Right lobe of liver (tissue), 6 donors: Measurements from ENCODE around the gene PCBP4. TPM values are rescaled to one million over a fixed set of nuclear protein-coding genes. Genes with fewer than 3 reads are reported as not detected.

Source experiments
- ATAC-seq, 4 donors: fragments of 200-7000 bp; cut with Tn5 transposase; one replicate each; pipeline ENCODE4 v1.9.1; 2020; ENCODE audit warnings: mild to moderate bottlenecking in 4 of 4, moderate library complexity in 4 of 4
- DNase-seq, 3 donors: peaks; one replicate each; pipeline ENCODE4 v3.0.0-alpha.2; 2020
- H3K27ac ChIP-seq, 3 donors: fragments of 200-600 bp; one replicate each; pipeline ENCODE4 v1.8.0; 2022
- H3K27me3 ChIP-seq, 2 donors: fragments of 200-600 bp; one replicate each; pipeline ENCODE4 v1.8.0; 2022
- H3K36me3 ChIP-seq, 4 donors: fragments of 200-600 bp; sonication (generic) in 1 of 4; one replicate each; pipeline versions ENCODE4 v1.5.1 to v1.8.0; 2017 to 2022; ENCODE audit warnings: control low read depth in 1 of 4
- H3K4me1 ChIP-seq, 4 donors: fragments of 200-600 bp; sonication (generic) in 1 of 4; one replicate each; pipeline versions ENCODE4 v1.5.1 to v1.8.0; 2017 to 2022; ENCODE audit warnings: control low read depth in 1 of 4
- H3K4me3 ChIP-seq, 3 donors: fragments of 200-600 bp; one replicate each; pipeline ENCODE4 v1.8.0; 2022
- H3K9me3 ChIP-seq, 4 donors: fragments of 200-600 bp; sonication (generic) in 1 of 4; one replicate each; pipeline versions ENCODE4 v1.5.1 to v1.8.0; 2017 to 2022; ENCODE audit warnings: control low read depth in 1 of 4
- CTCF ChIP-seq, 4 donors: fragments of 200-600 bp in 3 of 4; fragments of 450-650 bp in 1 of 4; IDR thresholded peaks; one replicate each; pipeline versions ENCODE4 v1.5.1 to v1.8.0; 2016 to 2022; ENCODE audit warnings: antibody characterized with exemption in 4 of 4, mild to moderate bottlenecking in 2 of 4
- POLR2A ChIP-seq: fragments of 450-650 bp; IDR thresholded peaks from one replicate; pipeline ENCODE4 v1.6.1; 2017; ENCODE audit warnings: antibody characterized with exemption, mild to moderate bottlenecking
- WGBS: methylation state at CpG from one replicate; pipeline ENCODE4 v1.1.6; 2018; ENCODE audit warnings: low coverage, low lambda C conversion rate; ENCODE audit not compliant: insufficient coverage; ENCODE audit errors: missing lambda C conversion rate; 5-methylcytosine and 5-hydroxymethylcytosine counted together
- intact Hi-C, 2 donors: fragments of 100-400 bp; cut with DNase I; formaldehyde crosslinking; loops; one replicate each; pipeline versions ENCODE4 v1.11.2 to v1.14.1; 2022
- total RNA-seq, 6 experiments: library from RNA; depleted of rRNA in 2 of 6; stranded (reverse); fragments of >200 nt in 2 of 6; fragmentation: NEBNext Ultra II Directional in 3 of 6; extraction: Animal tissue kit (Norgen Biotek cat#: 25700) in 3 of 6; gene quantifications; one replicate each; pipeline versions ENCODE4 v1.1.0 to v1.2.4, GENCODE V29; 2016 to 2023
- donor health status: DM: no; HTN: yes; CAD: no.
- donor health status: DM: no; HTN: no; CAD: no.
- donor health status: DM: no; HTN: no; CAD: no.
- donor health status: DM: no; HTN: yes; CAD: no.
- donor health status: DM: no; HTN: yes; CAD: no.

PCBP4 gene
- total RNA-seq, 6 experiments from 2014 or later: 6.5 to 19.2 (median 11.7) TPM

GRCh38 chr3:52013802-52014598 is 46.7 kb upstream of the PCBP4 start:
- Histone ChIP-seq H3K4me3 (no peak overlapping the region), H3K27me3 (no peaks in the 10 kb centered on the region), H3K27ac (no peak overlapping the region), H3K36me3 (no peaks in the 10 kb centered on the region), H3K9me3 (no peaks in the 10 kb centered on the region), H3K4me1 (no peaks in the 10 kb centered on the region)
- 78% methylated on average over 4 of the region's 6 CpGs for WGBS
- TF ChIP-seq CTCF (IDR thresholded peaks at IDR 0.05) (no peak), POLR2A (no peak)
- intact Hi-C loops: no loop called here
- ATAC-seq: no peak
- no peak for DNase-seq

- no peaks in the 10 kb centered on the region for H3K27me3 ChIP-seq
- no peaks in the 10 kb centered on the region for H3K36me3 ChIP-seq
- no peak for DNase-seq
- H3K27ac ChIP-seq: no peak overlapping the region
- WGBS: 80% methylated on average over 2 of the region's 7 CpGs
- no peak overlapping the region for H3K4me3 ChIP-seq
- peak in 1 of 4 donors; percentile 23 for ATAC-seq
- no peaks in the 10 kb centered on the region for H3K4me1 ChIP-seq
- TF ChIP-seq POLR2A: no peak
- TF ChIP-seq CTCF (IDR thresholded peaks at IDR 0.05): no peak
- H3K9me3 ChIP-seq: no peaks in the 10 kb centered on the region
- intact Hi-C loops: no loop called here
Observed at GRCh38 chr3:52012699-52013098, 45.4 kb upstream of the PCBP4 start.

GRCh38 chr3:52010431-52010830 is 43.2 kb upstream of the PCBP4 start:
- peaks cover 0 to 5% (median 0%) of the 10 kb centered on the region in 4 donors for H3K4me1 ChIP-seq
- no peaks in the 10 kb centered on the region for H3K27me3 ChIP-seq
- intact Hi-C loops: no loop called here
- no peak for ATAC-seq
- DNase-seq: no peak
- H3K4me3 ChIP-seq: no peak overlapping the region
- TF ChIP-seq CTCF (IDR thresholded peaks at IDR 0.05) (no peak), POLR2A (no peak)
- no peaks in the 10 kb centered on the region for H3K36me3 ChIP-seq
- no peak overlapping the region for H3K27ac ChIP-seq
- no peaks in the 10 kb centered on the region for H3K9me3 ChIP-seq

- intact Hi-C loops: no loop called here
- no peaks in the 10 kb centered on the region for H3K36me3 ChIP-seq
- H3K27me3 ChIP-seq: no peaks in the 10 kb centered on the region
- peaks cover 0 to 9% (median 0%) of the 10 kb centered on the region in 4 donors for H3K4me1 ChIP-seq
- no peaks in the 10 kb centered on the region for H3K9me3 ChIP-seq
- H3K27ac ChIP-seq: no peak overlapping the region
- TF ChIP-seq CTCF (IDR thresholded peaks at IDR 0.05) (no peak), POLR2A (no peak)
- WGBS: 62% methylated on average over 4 of the region's 4 CpGs
- no peak overlapping the region for H3K4me3 ChIP-seq
- no peak for DNase-seq
- ATAC-seq: no peak
Observed at GRCh38 chr3:52007291-52007690, 40.0 kb upstream of the PCBP4 start.

GRCh38 chr3:52006820-52007133 is 39.5 kb upstream of the PCBP4 start:
- intact Hi-C loops: no loop called here
- 45% methylated on average over 3 of the region's 6 CpGs for WGBS

More at GRCh38 chr3:52006820-52007133, 39.5 kb upstream of the PCBP4 start:
- H3K27me3 ChIP-seq: no peaks in the 10 kb centered on the region
- no peaks in the 10 kb centered on the region for H3K36me3 ChIP-seq
- no peak overlapping the region for H3K4me3 ChIP-seq
- no peaks in the 10 kb centered on the region for H3K9me3 ChIP-seq
- H3K4me1 ChIP-seq: peaks cover 0 to 9% (median 0%) of the 10 kb centered on the region in 4 donors
- ATAC-seq: no peak
- TF ChIP-seq CTCF (IDR thresholded peaks at IDR 0.05) (no peak), POLR2A (no peak)
- DNase-seq: no peak
- no peak overlapping the region for H3K27ac ChIP-seq
